Endothelial cell of umbilical vein (primary cell): ENCODE measurements around the gene LKAAEAR1. TPM values are rescaled to one million over a fixed set of nuclear protein-coding genes. Genes with fewer than 3 reads are reported as not detected.

Experiments
- BruUV-seq: library from RNA; stranded (reverse); fragments of 400-500 nt; replicated peaks from 2 replicates; lab custom pipeline; 2021; lab: Mats Ljungman, UMichigan
- CTCF ChIA-PET: fragments of 300-600, 350-600 bp; sonication (Branson Sonifier 250); formaldehyde crosslinking; loops from one replicate; lab custom pipeline; 2021; ENCODE audit warnings: antibody characterized with exemption, inconsistent platforms; lab: Charles Lee
- POLR2A ChIA-PET: fragments of 300-600, 350-600 bp; sonication (Branson Sonifier 250); formaldehyde crosslinking; loops from one replicate; lab custom pipeline; 2021; ENCODE audit warnings: antibody characterized with exemption, inconsistent platforms; lab: Charles Lee
- DNase-seq: peaks from one replicate; pipeline ENCODE4 v3.0.0-alpha.2; 2011; ENCODE audit warnings: low read depth, low spot score
- FAIRE-seq: peaks from 2 replicates; lab custom pipeline; 2011; peaks lifted over from hg19 to GRCh38; lab: Jason Lieb, UNC
- H2AFZ ChIP-seq: 2 replicates; pipeline ENCODE4 v1.6.0; 2012; ENCODE audit warnings: low read depth, low read length, control low read depth, inconsistent platforms
- H3K27ac ChIP-seq: 2 replicates; pipeline ENCODE4 v1.5.1; 2011; ENCODE audit warnings: low read depth, mild to moderate bottlenecking, control low read depth, low read length, moderate library complexity; ENCODE audit not compliant: insufficient read depth
- H3K27me3 ChIP-seq, 2 experiments: 2 replicates each; pipeline versions ENCODE4 v1.6.0 to v1.6.1; 2011; ENCODE audit warnings: low read length in 2 of 2, mixed read lengths in 1 of 2; ENCODE audit not compliant: control insufficient read depth in 2 of 2, insufficient read depth in 2 of 2
- H3K36me3 ChIP-seq, 2 experiments: 2 replicates in 1 of 2; 3 replicates in 1 of 2; pipeline ENCODE4 v1.5.1; 2011; ENCODE audit warnings: low read length in 2 of 2, mild to moderate bottlenecking in 1 of 2, moderate library complexity in 1 of 2; ENCODE audit not compliant: control insufficient read depth in 2 of 2, insufficient read depth in 2 of 2; ENCODE audit errors: extremely low read depth in 1 of 2
- H3K4me1 ChIP-seq: 3 replicates; pipeline ENCODE4 v1.5.1; 2011; ENCODE audit warnings: mild to moderate bottlenecking, low read length; ENCODE audit not compliant: control insufficient read depth, insufficient read depth; ENCODE audit errors: extremely low read depth
- H3K4me2 ChIP-seq: 2 replicates; pipeline ENCODE4 v1.6.1; 2011; ENCODE audit warnings: low read length, control low read depth, mixed read lengths; ENCODE audit not compliant: insufficient read depth
- H3K4me3 ChIP-seq, 3 experiments: fragments of 200-600 bp in 1 of 3; sonication (generic), shearing (Covaris generic) in 1 of 3; replicated peaks in 1 of 3; 2 replicates each; pipeline ENCODE4 v1.5.1; 2011 to 2016; ENCODE audit warnings: control low read depth in 3 of 3, low read length in 3 of 3, mild to moderate bottlenecking in 2 of 3, inconsistent platforms in 1 of 3, low read depth in 1 of 3, moderate library complexity in 1 of 3; ENCODE audit not compliant: insufficient read depth in 1 of 3
- H3K79me2 ChIP-seq: 2 replicates; pipeline ENCODE4 v1.6.0; 2012; ENCODE audit warnings: low read length, inconsistent platforms; ENCODE audit not compliant: control insufficient read depth, insufficient read depth
- H3K9ac ChIP-seq: replicated peaks from 2 replicates; pipeline ENCODE3; 2011; ENCODE audit warnings: low read length, control low read depth; ENCODE audit not compliant: insufficient read depth; ENCODE audit errors: extremely low read depth
- H3K9me1 ChIP-seq: replicated peaks from 3 replicates; pipeline ENCODE4 v1.6.0; 2011; ENCODE audit warnings: mild to moderate bottlenecking, low read length; ENCODE audit not compliant: control insufficient read depth, insufficient read depth; ENCODE audit errors: extremely low read depth
- H3K9me3 ChIP-seq: replicated peaks from 2 replicates; pipeline ENCODE4 v1.5.1; 2012; ENCODE audit warnings: low read length, inconsistent platforms; ENCODE audit not compliant: control insufficient read depth, insufficient read depth
- H4K20me1 ChIP-seq: replicated peaks from 2 replicates; pipeline ENCODE3; 2011; ENCODE audit warnings: mild to moderate bottlenecking, low read length; ENCODE audit not compliant: control insufficient read depth, insufficient read depth; ENCODE audit errors: extremely low read depth
- CTCF ChIP-seq, 2 donors: IDR thresholded peaks; 1 replicate in 1 of 2; 2 replicates in 1 of 2; pipeline ENCODE4 v1.5.1; 2011; ENCODE audit warnings: low read length in 2 of 2, mild to moderate bottlenecking in 2 of 2, moderate library complexity in 2 of 2, control low read depth in 1 of 2, inconsistent platforms in 1 of 2, low read depth in 1 of 2; ENCODE audit not compliant: insufficient read depth in 1 of 2; ENCODE audit errors: extremely low read depth in 1 of 2
- EZH2 ChIP-seq: IDR thresholded peaks from 2 replicates; pipeline ENCODE4 v1.6.1; 2012; ENCODE audit warnings: borderline replicate concordance, low read depth, mild to moderate bottlenecking, moderate library complexity, low read length, inconsistent platforms; ENCODE audit not compliant: severe bottlenecking
- GATA2 ChIP-seq: IDR thresholded peaks from 2 replicates; pipeline ENCODE4 v1.7.0; 2011; ENCODE audit warnings: low read depth, mild to moderate bottlenecking, moderate library complexity, mixed read lengths, low read length; ENCODE audit not compliant: insufficient read length, insufficient read depth
- JUN ChIP-seq: IDR thresholded peaks from 2 replicates; pipeline ENCODE4 v1.6.1; 2011; ENCODE audit warnings: borderline replicate concordance, low read depth; ENCODE audit not compliant: insufficient read length, insufficient read depth
- dilution Hi-C: fragments of 300-500 bp; cut with MboI; formaldehyde crosslinking; loops from one replicate; pipeline ENCODE4 v1.15.0; 2019; ENCODE audit warnings: low sequenced_read_pairs; ENCODE audit not compliant: extremely low pct_ligation_motif_present
- intact Hi-C: fragments of 100-400 bp; cut with micrococcal nuclease; formaldehyde crosslinking; loops from one replicate; pipeline ENCODE4 v1.10.0; 2022
- polyA plus RNA-seq, 4 experiments: library from polyadenylated mRNA; depleted of rRNA in 3 of 4; stranded (reverse) in 3 of 4; unstranded in 1 of 4; fragments of >200 nt; gene quantifications; 2 replicates each; pipeline versions ENCODE4 v1.2.1 to v1.2.3, GENCODE V29; 2011 to 2012; ENCODE audit warnings: missing spikeins in 1 of 4
- total RNA-seq: library from RNA; stranded (reverse); gene quantifications from 2 replicates; pipeline ENCODE4 v1.2.3, GENCODE V29; 2021

The LKAAEAR1 gene
- total and polyA plus RNA-seq, 2 donors (not counting 3 experiments of a cell fraction or from before 2014, with no cell fraction given), result 0.29 TPM; not detected in 1

GRCh38 chr20:64082820-64083377 is 1.3 kb downstream of the LKAAEAR1 start:
- CTCF ChIA-PET, result interaction anchor here (0.9 to 2.8 kb wide), 19 partner anchors 10 to 189 kb away, joined by 3 to 66 read pairs (median 5); partner anchors contain the start of genes NPBWR2, PRPF6, SAMD10 and TCEA2
- no peaks in the 10 kb centered on the region for H3K36me3 ChIP-seq
- no peaks in the 10 kb centered on the region for H3K9me1 ChIP-seq
- peak overlapping the region; percentile 34 for H3K4me2 ChIP-seq
- dilution Hi-C loops, result no loop called here
- no peaks in the 10 kb centered on the region for H3K9me3 ChIP-seq
- H4K20me1 ChIP-seq, result no peaks in the 10 kb centered on the region
- POLR2A ChIA-PET, result interaction anchor here (1.0 kb wide), 1 partner anchor 44 kb away, joined by 3 read pairs; no protein-coding TSS in a partner anchor
- BruUV-seq, result no TSS peak
- H3K27me3 ChIP-seq, result peaks cover 23 to 32% of the 10 kb centered on the region in 2 experiments
- H3K79me2 ChIP-seq, result peaks cover 5% of the 10 kb centered on the region
- FAIRE-seq, result no peak
- peak overlapping the region; percentile 46 for H2AFZ ChIP-seq
- TF ChIP-seq CTCF (IDR thresholded peaks at IDR 0.05; ENCODE audit: extremely low read depth in 1 of 2, insufficient read depth in 1 of 2, low read depth in 1 of 2, low read length in 2 of 2) (no peak), EZH2 (no peak), GATA2 (no peak), JUN (no peak)
- intact Hi-C loops, result loop anchor here (1.0 kb wide), 2 partner anchors 19 to 37 kb away; no protein-coding TSS in a partner anchor
- no peak overlapping the region for H3K9ac ChIP-seq
- no peak overlapping the region for H3K27ac ChIP-seq
- no peak for DNase-seq
- peaks cover 20% of the 10 kb centered on the region for H3K4me1 ChIP-seq
- H3K4me3 ChIP-seq, result no peak overlapping the region
